Fibroblast of the conjunctiva (primary cell): ENCODE data around the gene ACSBG1.

Source experiments
- DNase-seq: peaks from one replicate; pipeline ENCODE4 v3.0.0-alpha.2; 2010; ENCODE audit warnings: low read depth

ACSBG1 gene

GRCh38 chr15:78130466-78131294 lies 103.7 kb downstream of the ACSBG1 start:
- DNase-seq, result no peak

- no peak for DNase-seq
These were observed 104.5 kb downstream of the ACSBG1 start for GRCh38 chr15:78129751-78130287.

GRCh38 chr15:78129077-78129750 lies 105.2 kb downstream of the ACSBG1 start:
- DNase-seq, result no peak

- no peak for DNase-seq
These were observed 106.5 kb downstream of the ACSBG1 start for GRCh38 chr15:78127882-78128281.

- DNase-seq, result no peak
These were observed 109.1 kb downstream of the ACSBG1 start for GRCh38 chr15:78125267-78125666.

GRCh38 chr15:78120523-78120922 lies 113.8 kb downstream of the ACSBG1 start:
- no peak for DNase-seq
